Measurements from ENCODE around the gene CLDND1. TPM values are rescaled to one million over a fixed set of nuclear protein-coding genes. Genes with fewer than 3 reads are reported as not detected.
A peak's percentile ranks its signal among the peaks of the same experiment; 100 is the strongest.

Gene CLDND1
- total and polyA plus RNA-seq, 10 of the 15 experiments (the other 5 are each of a cell fraction or from before 2014, with no cell fraction given), result 97.8 to 225 (median 152) TPM

GRCh38 chr3:98532709-98533571 is 10.2 kb upstream of the CLDND1 start:
- H4K20me1 ChIP-seq (ENCODE audit: control insufficient read depth, insufficient read depth), result no peaks in the 10 kb centered on the region
- CTCF ChIA-PET, result interaction anchor here (0.7 to 6.3 kb wide), 12 partner anchors 13 to 201 kb away, joined by 3 to 40 read pairs (median 6); no protein-coding TSS in a partner anchor
- peak overlapping the region; percentile 81 for H3K4me3 ChIP-seq
- peak; percentile 3 for ATAC-seq
- peaks cover 96% of the 10 kb centered on the region for H3K79me2 ChIP-seq (ENCODE audit: control insufficient read depth, insufficient read depth, low read length)
- SMC1A ChIA-PET (ENCODE audit: uncharacterized antibody, unreplicated experiment), result interaction anchor here (0.6 to 13.1 kb wide), 13 partner anchors 9 to 298 kb away, joined by 3 to 603 read pairs (median 4); partner anchors contain the start of gene CLDND1
- under 1% methylated on average over 6 of the region's 6 CpGs for WGBS (ENCODE audit: insufficient coverage, insufficient replicate concordance, low lambda C conversion rate, missing lambda C conversion rate)
- peak; percentile 54 for FAIRE-seq
- no peak for DNase-seq (ENCODE audit: low read depth, low spot score)
- peak overlapping the region; percentile 67 for H3K4me2 ChIP-seq (ENCODE audit: control insufficient read depth, insufficient read depth)
- peaks cover 3 to 4% of the 10 kb centered on the region in 2 experiments; a peak in 3 of 4 replicates for H3K36me3 ChIP-seq (ENCODE audit: control insufficient read depth in 2 of 2, insufficient read depth in 2 of 2, low read length in 1 of 2)
- POLR2A ChIA-PET, result interaction anchor here (1.1 to 11.8 kb wide), 4 partner anchors 10 to 37 kb away, joined by 3 to 350 read pairs (median 8); partner anchors contain the start of gene CLDND1
- intact Hi-C loops (cut with micrococcal nuclease; ENCODE audit: unreplicated experiment) (loop anchor here (5.0 kb wide), 1 partner anchor 199 kb away; no protein-coding TSS in a partner anchor), in situ Hi-C loops (cut with MboI) (no loop called here)
- H3K27me3 ChIP-seq (replicated peaks in 1 of 2; ENCODE audit: control insufficient read depth in 2 of 2, insufficient read depth in 2 of 2, low read length in 1 of 2), result no peaks in the 10 kb centered on the region
- peak overlapping the region; percentile 97 for H3K27ac ChIP-seq (ENCODE audit: control insufficient read depth, insufficient read depth)
- H3K9me3 ChIP-seq (replicated peaks; ENCODE audit: control insufficient read depth, insufficient read depth, low read length), result no peaks in the 10 kb centered on the region
- H2AFZ ChIP-seq (ENCODE audit: control insufficient read depth, low read depth, low read length), result no peak overlapping the region
- no TSS peak for BruUV-seq (replicated peaks)
- peak overlapping the region; percentile 94 for H3K9ac ChIP-seq (ENCODE audit: control insufficient read depth, insufficient read depth, low read length)
- peaks cover under 1% of the 10 kb centered on the region; the same call in 1 of the 2 replicates for H3K4me1 ChIP-seq (ENCODE audit: control insufficient read depth, insufficient read depth, low read length)
- RAD21 ChIA-PET (ENCODE audit: unreplicated experiment), result interaction anchor here (1.0 to 13.1 kb wide), 9 partner anchors 9 to 206 kb away, joined by 3 to 511 read pairs (median 9); partner anchors contain the start of genes CLDND1 and CPOX
- TF ChIP-seq NKRF (conservative IDR thresholded peaks at IDR 0.05) (no peak), POLR2A (IDR thresholded peaks at IDR 0.05; ENCODE audit: low read depth, low read length) (peak; percentile 54), WRNIP1 (IDR thresholded peaks at IDR 0.05; ENCODE audit: borderline replicate concordance, low read depth, low read length) (no peak; the same call in 1 of the 2 replicates), SMAD5 (IDR thresholded peaks at IDR 0.05; ENCODE audit: low read depth) (0 out of 2 replicates have a peak, but pooled peaks have one; percentile 27), CHD1 (IDR thresholded peaks at IDR 0.05; ENCODE audit: low read depth, low read length) (peak; percentile 75; the same call in 1 of the 2 replicates), POLR2AphosphoS2 (IDR thresholded peaks at IDR 0.05; ENCODE audit: low read depth, low read length) (peak; percentile 50; the same call in 1 of the 2 replicates), PKNOX1 (IDR thresholded peaks at IDR 0.05) (peak; percentile 56; the same call in 1 of the 2 replicates), CHD2 (IDR thresholded peaks at IDR 0.05; ENCODE audit: borderline replicate concordance, low read depth, low read length) (no peak), POU2F2 (IDR thresholded peaks at IDR 0.05; ENCODE audit: borderline replicate concordance, low read depth, low read length) (peak; percentile 66; the same call in 2 of the 3 replicates), MLLT1 (IDR thresholded peaks at IDR 0.05) (peak; percentile 66), MTA3 (IDR thresholded peaks at IDR 0.05; ENCODE audit: borderline replicate concordance, low read length) (peak; percentile 23; the same call in 1 of the 2 replicates), BACH1 (IDR thresholded peaks at IDR 0.05; ENCODE audit: borderline replicate concordance) (peak; percentile 10; the same call in 1 of the 2 replicates), ZBTB4 (CRISPR knock-in tag; IDR thresholded peaks at IDR 0.05) (peak; percentile 78; the same call in 1 of the 2 replicates), POLR2AphosphoS5 (IDR thresholded peaks at IDR 0.05; ENCODE audit: low read length) (peak; percentile 78)
